Measurements from ENCODE around the gene UBE2K.
"Not testable (repeated sequence)": the region's sequence is repeated elsewhere in the genome, so short reads cannot be mapped to it uniquely, and the experiment has no call there.

The UBE2K gene

GRCh38 chr4:39761005-39761667 is 63.2 kb downstream of the UBE2K start:
- no peak for DNase-seq (ENCODE audit: extremely low read depth, low read depth)
- TF ChIP-seq, protein P1, sequence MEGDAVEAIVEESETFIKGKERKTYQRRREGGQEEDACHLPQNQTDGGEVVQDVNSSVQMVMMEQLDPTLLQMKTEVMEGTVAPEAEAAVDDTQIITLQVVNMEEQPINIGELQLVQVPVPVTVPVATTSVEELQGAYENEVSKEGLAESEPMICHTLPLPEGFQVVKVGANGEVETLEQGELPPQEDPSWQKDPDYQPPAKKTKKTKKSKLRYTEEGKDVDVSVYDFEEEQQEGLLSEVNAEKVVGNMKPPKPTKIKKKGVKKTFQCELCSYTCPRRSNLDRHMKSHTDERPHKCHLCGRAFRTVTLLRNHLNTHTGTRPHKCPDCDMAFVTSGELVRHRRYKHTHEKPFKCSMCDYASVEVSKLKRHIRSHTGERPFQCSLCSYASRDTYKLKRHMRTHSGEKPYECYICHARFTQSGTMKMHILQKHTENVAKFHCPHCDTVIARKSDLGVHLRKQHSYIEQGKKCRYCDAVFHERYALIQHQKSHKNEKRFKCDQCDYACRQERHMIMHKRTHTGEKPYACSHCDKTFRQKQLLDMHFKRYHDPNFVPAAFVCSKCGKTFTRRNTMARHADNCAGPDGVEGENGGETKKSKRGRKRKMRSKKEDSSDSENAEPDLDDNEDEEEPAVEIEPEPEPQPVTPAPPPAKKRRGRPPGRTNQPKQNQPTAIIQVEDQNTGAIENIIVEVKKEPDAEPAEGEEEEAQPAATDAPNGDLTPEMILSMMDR (IDR thresholded peaks at IDR 0.05; ENCODE audit: low read depth, low read length) = no peak

- TF ChIP-seq, protein P1 (IDR thresholded peaks at IDR 0.05; ENCODE audit: low read depth, low read length) = no peak
- no peak for DNase-seq (ENCODE audit: extremely low read depth, low read depth)
Measured at GRCh38 chr4:39763714-39764572, 66.0 kb downstream of the UBE2K start.

- TF ChIP-seq, protein P1 (IDR thresholded peaks at IDR 0.05; ENCODE audit: low read depth, low read length) = no peak
- DNase-seq (ENCODE audit: extremely low read depth, low read depth) = no peak
Measured at GRCh38 chr4:39770005-39770404, 72.1 kb downstream of the UBE2K start.

- DNase-seq (ENCODE audit: extremely low read depth, low read depth) = no peak
- TF ChIP-seq, protein P1 (IDR thresholded peaks at IDR 0.05; ENCODE audit: low read depth, low read length) = no peak
Measured at GRCh38 chr4:39770471-39770870, 72.5 kb downstream of the UBE2K start.

- TF ChIP-seq, protein P1 (IDR thresholded peaks at IDR 0.05; ENCODE audit: low read depth, low read length) = no peak
- no peak for DNase-seq (ENCODE audit: extremely low read depth, low read depth)
Measured at GRCh38 chr4:39770969-39771724, 73.2 kb downstream of the UBE2K start.

DNA sequence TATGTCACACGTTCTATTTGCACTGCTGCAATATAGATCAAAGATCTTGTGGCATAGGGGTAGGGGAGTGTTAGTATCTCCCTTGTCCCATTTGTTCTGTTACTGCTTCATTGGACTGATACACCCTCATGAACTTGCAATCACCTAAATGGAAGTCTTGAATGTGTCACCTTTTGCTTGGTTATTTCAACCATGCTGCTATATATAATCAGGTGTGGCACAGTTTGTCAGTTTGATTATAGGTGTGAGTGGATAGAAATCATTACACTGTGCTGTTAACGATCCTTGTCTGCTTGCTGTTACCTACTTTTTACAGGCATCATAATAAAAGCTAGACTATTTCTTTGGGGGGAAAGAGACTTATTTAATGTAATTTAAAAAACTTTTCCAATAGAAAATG is 84.1 kb downstream of the UBE2K start:
- not testable (repeated sequence) for DNase-seq (ENCODE audit: extremely low read depth, low read depth)

DNA sequence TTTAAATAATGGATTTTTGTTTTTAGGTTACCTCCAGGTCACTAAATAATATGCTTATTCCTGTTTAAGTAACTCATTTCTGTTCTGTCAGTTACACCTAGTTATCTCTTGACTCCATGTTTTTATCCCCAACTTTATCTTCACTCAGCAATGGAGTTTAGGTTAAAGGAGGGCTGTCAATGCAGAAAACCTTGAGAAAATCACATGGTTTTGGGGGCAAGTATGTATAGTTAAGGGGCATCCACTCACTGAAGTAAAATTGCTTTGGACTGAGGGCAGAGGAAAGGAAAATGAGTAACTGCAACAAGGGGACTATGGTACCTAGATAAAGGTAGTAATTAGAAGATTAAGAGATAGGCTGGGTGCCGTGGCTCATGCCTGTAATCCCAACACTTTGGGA is 87.1 kb downstream of the UBE2K start:
- DNase-seq (ENCODE audit: extremely low read depth, low read depth) = no peak
- TF ChIP-seq, protein P1 (IDR thresholded peaks at IDR 0.05; ENCODE audit: low read depth, low read length) = no peak

All from AG09319 (cell line).